ENCODE measurements around the gene LRMDA.

DNA sequence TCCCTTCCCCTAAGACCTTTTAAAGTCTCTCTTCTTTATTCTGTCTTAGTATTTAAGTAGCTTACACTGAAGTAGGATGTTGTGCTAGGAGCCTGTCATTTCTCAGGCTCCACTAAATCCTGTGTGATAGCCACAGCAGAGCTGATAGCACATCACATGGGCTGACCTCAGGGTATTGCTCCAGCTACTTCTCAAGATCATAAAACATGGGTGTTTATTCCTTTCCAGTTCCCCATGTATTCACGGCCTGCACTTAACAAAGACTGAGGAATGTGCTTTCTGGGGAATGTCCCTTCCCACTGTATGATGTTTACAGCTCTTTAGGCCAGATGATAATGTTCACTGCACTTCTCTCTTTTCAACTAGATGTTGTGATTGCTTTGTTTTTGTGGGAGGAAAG lies 1119.4 kb downstream of the LRMDA start:
- TF ChIP-seq, protein P1, sequence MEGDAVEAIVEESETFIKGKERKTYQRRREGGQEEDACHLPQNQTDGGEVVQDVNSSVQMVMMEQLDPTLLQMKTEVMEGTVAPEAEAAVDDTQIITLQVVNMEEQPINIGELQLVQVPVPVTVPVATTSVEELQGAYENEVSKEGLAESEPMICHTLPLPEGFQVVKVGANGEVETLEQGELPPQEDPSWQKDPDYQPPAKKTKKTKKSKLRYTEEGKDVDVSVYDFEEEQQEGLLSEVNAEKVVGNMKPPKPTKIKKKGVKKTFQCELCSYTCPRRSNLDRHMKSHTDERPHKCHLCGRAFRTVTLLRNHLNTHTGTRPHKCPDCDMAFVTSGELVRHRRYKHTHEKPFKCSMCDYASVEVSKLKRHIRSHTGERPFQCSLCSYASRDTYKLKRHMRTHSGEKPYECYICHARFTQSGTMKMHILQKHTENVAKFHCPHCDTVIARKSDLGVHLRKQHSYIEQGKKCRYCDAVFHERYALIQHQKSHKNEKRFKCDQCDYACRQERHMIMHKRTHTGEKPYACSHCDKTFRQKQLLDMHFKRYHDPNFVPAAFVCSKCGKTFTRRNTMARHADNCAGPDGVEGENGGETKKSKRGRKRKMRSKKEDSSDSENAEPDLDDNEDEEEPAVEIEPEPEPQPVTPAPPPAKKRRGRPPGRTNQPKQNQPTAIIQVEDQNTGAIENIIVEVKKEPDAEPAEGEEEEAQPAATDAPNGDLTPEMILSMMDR (IDR thresholded peaks at IDR 0.05): no peak
- TF ChIP-seq POLR2A (IDR thresholded peaks at IDR 0.05): no peak
